Activated B cell treated with CpG ODN at 0.5 μM for 24 hours (primary cell): ENCODE results near the gene IVD. TPM values are rescaled to one million over a fixed set of nuclear protein-coding genes. Genes with fewer than 3 reads are reported as not detected.

Experiments
- ATAC-seq: fragments of 200-7000 bp; cut with Tn5 transposase; one replicate; pipeline ENCODE4 v1.10.0; 2021; ENCODE audit warnings: low read depth, mild to moderate bottlenecking, moderate library complexity
- CTCF ChIA-PET: fragments of 350-600 bp; sonication (Branson Sonifier 250); formaldehyde crosslinking; loops from one replicate; lab custom pipeline; 2021; ENCODE audit warnings: antibody characterized with exemption; lab: Charles Lee
- POLR2A ChIA-PET: fragments of 350-600 bp; sonication (Branson Sonifier 250); formaldehyde crosslinking; loops from one replicate; lab custom pipeline; 2021; ENCODE audit warnings: antibody characterized with exemption; lab: Charles Lee
- DNase-seq: peaks from one replicate; pipeline ENCODE4 v3.0.0; 2022
- H3K27ac Mint-ChIP-seq: one replicate; pipeline ENCODE4 v1.8.0; 2020; ENCODE audit warnings: mixed read lengths
- H3K27me3 Mint-ChIP-seq: one replicate; pipeline ENCODE4 v1.8.0; 2021; ENCODE audit warnings: mixed read lengths
- H3K36me3 Mint-ChIP-seq: one replicate; pipeline ENCODE4 v1.8.0; 2021; ENCODE audit warnings: low read depth, mixed read lengths
- H3K4me1 Mint-ChIP-seq: one replicate; pipeline ENCODE4 v1.8.0; 2021; ENCODE audit warnings: mixed read lengths
- H3K4me3 Mint-ChIP-seq: one replicate; pipeline ENCODE4 v1.8.0; 2020; ENCODE audit warnings: mild to moderate bottlenecking, mixed read lengths
- H3K9me3 Mint-ChIP-seq: one replicate; pipeline ENCODE4 v1.8.0; 2020; ENCODE audit warnings: mixed read lengths
- CTCF ChIP-seq: fragments of 200-600 bp; IDR thresholded peaks from one replicate; pipeline ENCODE4 v1.8.0; 2022; ENCODE audit warnings: antibody characterized with exemption, mild to moderate bottlenecking
- intact Hi-C: fragments of 100-400 bp; cut with micrococcal nuclease; formaldehyde crosslinking; loops from one replicate; pipeline ENCODE4 v1.15.1; 2024
- total RNA-seq: library from RNA; stranded (reverse); gene quantifications from 2 replicates; pipeline ENCODE4 v1.2.3, GENCODE V29; 2022

IVD gene
- total RNA-seq, 1 donor from 2014 or later = 76.7 TPM

GRCh38 chr15:40436892-40437751 is 31.5 kb downstream of the IVD start:
- intact Hi-C loops = loop anchor here (10.0 kb wide), 1 partner anchor 652 kb away; the partner anchor contains the start of gene FSIP1
- ChIA-PET POLR2A (no interaction called here), CTCF (no interaction called here)
- Mint-ChIP-seq H3K27me3 (peaks cover 27% of the 10 kb centered on the region), H3K9me3 (no peaks in the 10 kb centered on the region), H3K27ac (no peak overlapping the region), H3K4me3 (peak overlapping the region; percentile 58), H3K36me3 (peaks cover 4% of the 10 kb centered on the region), H3K4me1 (peaks cover 39% of the 10 kb centered on the region)
- DNase-seq (no peak), ATAC-seq (no peak)
- TF ChIP-seq CTCF = no peak

GRCh38 chr15:40437752-40438687 is 32.4 kb downstream of the IVD start:
- peaks cover 4% of the 10 kb centered on the region for H3K36me3 Mint-ChIP-seq
- peaks cover 47% of the 10 kb centered on the region for H3K4me1 Mint-ChIP-seq
- peak overlapping the region; percentile 46 for H3K27ac Mint-ChIP-seq
- no peak for TF ChIP-seq CTCF
- DNase-seq (no peak), ATAC-seq (no peak)
- CTCF ChIA-PET = no interaction called here
- intact Hi-C loops = loop anchor here (10.0 kb wide), 1 partner anchor 653 kb away; the partner anchor contains the start of gene FSIP1
- POLR2A ChIA-PET = no interaction called here
- H3K4me3 Mint-ChIP-seq = peak overlapping the region; percentile 36
- peaks cover 27% of the 10 kb centered on the region for H3K27me3 Mint-ChIP-seq
- H3K9me3 Mint-ChIP-seq = no peaks in the 10 kb centered on the region

GRCh38 chr15:40438712-40439111 is 33.1 kb downstream of the IVD start:
- Mint-ChIP-seq H3K27me3 (peaks cover 27% of the 10 kb centered on the region), H3K9me3 (no peaks in the 10 kb centered on the region), H3K27ac (no peak overlapping the region), H3K4me1 (peaks cover 54% of the 10 kb centered on the region), H3K4me3 (peak overlapping the region; percentile 36), H3K36me3 (peaks cover 4% of the 10 kb centered on the region)
- intact Hi-C loops = loop anchor here (10.0 kb wide), 1 partner anchor 654 kb away; the partner anchor contains the start of gene FSIP1
- POLR2A ChIA-PET = no interaction called here
- CTCF ChIA-PET = no interaction called here
- DNase-seq (no peak), ATAC-seq (no peak)
- TF ChIP-seq CTCF = no peak

GRCh38 chr15:40439461-40439959 is 33.9 kb downstream of the IVD start:
- no peak for TF ChIP-seq CTCF
- no peak for DNase-seq
- peaks cover 27% of the 10 kb centered on the region for H3K27me3 Mint-ChIP-seq
- H3K36me3 Mint-ChIP-seq = peaks cover 4% of the 10 kb centered on the region
- peaks cover 62% of the 10 kb centered on the region for H3K4me1 Mint-ChIP-seq
- H3K9me3 Mint-ChIP-seq = no peaks in the 10 kb centered on the region
- peak overlapping the region; percentile 68 for H3K27ac Mint-ChIP-seq
- ChIA-PET CTCF (interaction anchor here (0.5 kb wide), 1 partner anchor 1171 kb away, joined by 3 read pairs; no protein-coding TSS in a partner anchor), POLR2A (interaction anchor here (0.6 to 2.8 kb wide), 11 partner anchors 17 to 1356 kb away, joined by 3 to 8 read pairs (median 5); partner anchors contain the start of genes CHST14, KNSTRN and RAD51)
- intact Hi-C loops = loop anchor here (10.0 kb wide), 1 partner anchor 655 kb away; the partner anchor contains the start of gene FSIP1
- ATAC-seq = no peak
- H3K4me3 Mint-ChIP-seq = peak overlapping the region; percentile 88
